NCI-H526 (cell line): Measurements from ENCODE around the gene BORCS6.

Experiments used
- DNase-seq, 2 experiments: peaks; one replicate each; lab custom pipeline; 2025; lab: John Stamatoyannopoulos, UW

BORCS6 gene

DNA sequence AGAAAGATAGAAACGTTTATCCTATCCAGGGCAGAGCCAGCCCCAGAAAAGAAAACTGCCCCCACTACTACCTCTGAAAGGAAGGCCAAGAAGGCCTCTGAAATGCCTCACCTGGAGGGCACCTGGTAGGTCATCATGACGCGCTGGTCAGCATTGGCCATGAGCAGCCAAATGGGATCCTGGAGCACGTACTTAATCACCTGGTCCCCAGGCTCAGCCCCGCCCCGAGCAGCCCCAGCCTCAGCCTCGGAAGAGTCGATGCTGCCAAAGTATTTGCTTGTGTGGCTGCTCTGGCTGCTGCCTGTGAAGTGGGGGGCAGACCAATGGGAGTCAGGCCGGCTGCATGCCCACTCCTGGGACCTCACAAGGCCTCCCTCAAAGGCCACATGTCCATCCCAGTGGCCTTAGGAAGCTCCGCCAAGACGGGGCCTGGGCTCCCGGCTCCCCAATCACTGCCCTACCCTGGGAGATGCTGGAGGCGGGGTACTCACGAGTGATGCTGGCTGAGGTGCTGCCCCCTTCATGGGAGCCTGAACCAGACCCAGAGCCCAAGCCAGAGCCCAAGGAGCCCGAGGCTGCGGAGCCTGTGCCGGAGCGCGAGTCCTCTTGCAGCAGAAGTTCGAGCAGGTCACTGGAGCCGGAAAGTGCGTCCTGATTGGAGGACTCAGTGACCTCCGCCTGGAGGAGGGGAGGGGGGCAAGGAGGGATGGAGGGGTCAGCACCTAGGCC is 47.7 kb downstream of the BORCS6 start:
- DNase-seq, result no peak

DNA sequence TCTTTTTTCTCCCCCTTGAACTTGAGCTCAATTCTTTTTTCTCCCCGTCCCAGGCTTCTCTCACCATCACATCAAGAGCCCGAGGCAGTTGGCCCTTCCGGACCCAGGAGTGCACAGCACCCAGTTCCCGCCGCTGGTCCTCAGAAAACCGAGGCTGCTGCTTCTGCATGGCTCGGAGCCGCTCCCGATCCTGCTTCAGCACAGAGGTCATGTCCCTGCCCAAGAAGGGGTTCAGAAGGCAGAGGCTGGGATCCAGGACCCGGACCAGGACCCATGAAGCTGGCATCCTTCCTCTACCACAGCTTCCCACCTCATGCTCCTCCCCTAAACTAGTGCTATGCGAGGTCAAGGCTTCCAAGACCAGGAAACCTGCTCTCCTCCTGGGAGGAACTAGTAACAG is 48.2 kb downstream of the BORCS6 start:
- no peak for DNase-seq

DNA sequence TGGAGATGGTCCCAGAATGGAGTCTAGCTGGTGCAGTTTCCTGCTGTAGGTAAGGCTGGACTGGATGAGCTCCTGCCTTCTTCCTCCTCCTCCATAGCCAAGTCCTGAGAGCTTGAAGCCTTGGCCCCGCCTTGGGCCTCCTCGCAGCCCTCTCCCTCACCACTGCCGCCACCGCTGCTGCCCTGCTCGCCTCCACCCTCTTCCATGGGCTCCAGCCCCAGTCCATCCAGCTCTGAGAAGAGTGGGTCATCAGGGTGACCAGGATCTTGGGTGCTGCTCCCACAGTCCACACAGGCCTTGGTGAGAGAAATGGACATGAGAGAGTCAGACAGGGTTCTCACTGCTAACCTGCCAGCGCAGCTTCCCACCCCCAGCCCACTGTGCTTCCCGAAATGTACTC is 48.9 kb downstream of the BORCS6 start:
- no peak for DNase-seq

DNA sequence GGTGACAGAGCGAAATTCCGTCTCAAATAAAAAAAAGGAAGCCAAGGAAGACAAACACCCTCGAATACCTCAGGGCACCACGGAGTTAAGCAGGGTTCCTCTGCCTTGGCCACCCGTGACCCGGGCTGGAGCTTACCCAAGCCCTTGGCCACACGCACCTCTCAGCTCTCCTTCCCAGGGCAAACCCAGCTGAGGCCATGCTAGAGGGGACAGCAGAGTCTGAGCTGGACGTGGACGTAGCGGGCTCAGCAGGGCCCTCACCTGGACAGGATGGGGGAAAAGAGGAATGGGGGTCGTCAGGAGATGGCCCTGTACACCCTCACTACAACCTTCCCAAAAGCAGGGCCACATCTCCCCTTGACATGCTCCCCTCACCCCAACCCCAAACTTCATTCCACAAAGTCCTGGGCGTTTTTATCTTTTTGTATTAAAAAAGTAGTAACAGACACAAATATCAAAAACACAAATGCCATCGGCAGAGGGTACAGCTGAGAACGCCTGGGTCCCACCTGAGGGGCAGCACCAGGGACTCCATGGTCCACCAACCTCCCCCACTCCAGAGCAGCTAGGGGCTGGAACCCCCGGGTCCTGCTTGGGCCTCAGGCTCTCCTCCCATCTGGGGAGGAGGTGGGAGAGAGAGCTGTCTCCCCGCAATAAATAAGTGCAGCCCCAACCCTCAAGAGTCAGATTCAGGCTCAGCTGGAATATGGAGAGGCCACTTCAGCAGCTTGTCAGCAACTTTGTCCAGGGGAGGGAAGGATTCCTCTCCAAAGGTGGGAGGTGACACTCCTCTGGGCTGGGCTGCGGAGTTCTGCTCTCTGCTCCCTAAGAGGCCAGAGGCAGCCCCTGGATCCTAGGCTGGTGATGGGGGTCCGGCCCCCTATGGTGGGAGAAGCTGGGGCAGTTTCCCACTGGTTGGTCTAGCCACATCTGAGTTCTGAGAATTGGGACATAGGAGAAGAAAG is 49.6 kb downstream of the BORCS6 start:
- no peak for DNase-seq

DNA sequence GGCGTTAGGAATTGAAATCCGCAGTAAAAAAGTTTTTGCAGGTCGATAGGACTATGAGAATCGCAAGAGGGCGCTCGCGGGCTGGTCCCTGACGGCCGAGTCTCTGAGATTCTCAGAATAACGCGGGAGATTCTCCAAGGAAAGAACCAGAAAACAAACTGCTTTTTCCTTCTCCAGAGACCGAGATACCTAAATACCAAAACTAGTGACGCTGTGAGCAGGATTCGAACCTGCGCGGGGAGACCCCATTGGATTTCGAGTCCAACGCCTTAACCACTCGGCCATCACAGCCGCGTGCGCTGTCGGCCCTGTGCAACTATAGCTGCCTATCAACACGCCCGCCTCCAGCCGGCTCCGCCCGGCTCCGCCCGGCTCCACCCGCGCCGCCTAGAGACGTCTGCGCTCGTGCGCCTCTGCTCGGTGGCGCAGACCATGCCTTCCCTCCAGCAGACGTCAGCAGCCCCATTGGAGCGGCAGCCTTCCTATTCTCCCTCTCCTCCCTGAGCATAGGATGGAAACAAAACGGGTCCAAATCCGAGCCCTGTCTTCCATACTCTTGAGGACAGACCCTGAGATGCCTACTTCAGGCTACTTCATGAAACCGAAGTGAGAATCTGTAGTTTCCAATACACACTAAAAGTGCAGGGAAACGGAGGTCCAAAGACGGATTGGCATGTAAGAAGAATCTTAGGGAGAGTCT is 51.2 kb downstream of the BORCS6 start:
- peak; percentile 93 to 95 for DNase-seq

DNA sequence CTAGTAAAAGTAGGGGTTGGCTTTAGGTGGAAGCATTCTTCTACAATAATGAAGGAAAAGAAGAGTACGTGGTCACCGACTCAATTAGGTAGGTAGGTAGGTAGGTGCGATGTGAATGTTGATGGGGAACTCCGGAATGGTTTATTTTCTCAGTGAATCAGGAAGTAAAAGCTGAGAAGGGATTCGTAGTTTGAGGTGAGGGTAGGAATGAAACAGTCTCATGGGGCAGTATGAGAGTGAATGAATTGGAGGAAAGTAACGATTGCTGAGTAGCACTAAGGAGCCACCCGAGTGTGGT is 51.7 kb downstream of the BORCS6 start:
- DNase-seq, result no peak
